Measurements from ENCODE around the gene RTN4IP1.

The RTN4IP1 gene, protein sequence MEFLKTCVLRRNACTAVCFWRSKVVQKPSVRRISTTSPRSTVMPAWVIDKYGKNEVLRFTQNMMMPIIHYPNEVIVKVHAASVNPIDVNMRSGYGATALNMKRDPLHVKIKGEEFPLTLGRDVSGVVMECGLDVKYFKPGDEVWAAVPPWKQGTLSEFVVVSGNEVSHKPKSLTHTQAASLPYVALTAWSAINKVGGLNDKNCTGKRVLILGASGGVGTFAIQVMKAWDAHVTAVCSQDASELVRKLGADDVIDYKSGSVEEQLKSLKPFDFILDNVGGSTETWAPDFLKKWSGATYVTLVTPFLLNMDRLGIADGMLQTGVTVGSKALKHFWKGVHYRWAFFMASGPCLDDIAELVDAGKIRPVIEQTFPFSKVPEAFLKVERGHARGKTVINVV

DNA sequence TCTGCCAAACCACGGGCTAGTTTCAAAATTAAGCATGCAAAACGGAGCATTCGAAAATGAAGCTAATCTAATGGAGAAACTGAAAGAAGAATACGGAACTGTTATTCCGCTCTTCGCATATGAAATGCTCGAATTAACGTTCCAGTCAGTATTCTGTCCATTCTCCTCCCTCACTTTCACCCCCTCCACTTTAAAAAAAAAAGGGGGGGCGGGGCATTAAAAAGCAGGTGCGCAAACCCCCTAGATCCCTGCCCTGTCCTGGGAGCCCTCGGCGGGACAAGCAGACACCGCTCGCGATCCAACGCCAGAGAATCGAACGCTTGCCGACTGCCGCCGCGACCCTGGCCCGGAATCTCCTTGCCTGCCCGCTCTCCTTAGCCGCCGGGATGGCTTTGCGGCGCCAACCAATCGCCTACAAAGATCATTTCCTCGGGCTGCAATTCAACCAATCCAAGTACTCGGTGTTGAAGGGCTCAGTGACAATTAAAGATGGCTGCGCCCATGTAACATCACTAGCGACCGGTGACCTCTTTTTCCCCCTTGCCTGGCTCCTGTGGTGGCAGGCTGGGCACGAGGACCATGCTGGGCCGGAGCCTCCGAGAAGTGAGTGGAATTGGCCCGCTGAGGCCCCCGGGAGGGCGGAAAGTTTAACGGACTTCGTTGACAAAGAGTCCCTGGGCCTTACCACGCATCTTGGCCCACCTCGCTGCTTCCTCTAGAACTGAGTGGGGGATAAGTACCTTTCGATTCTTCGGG, at the start of gene RTN4IP1, which contains the start of gene QRSL1:
Gene RTN4IP1 (minus strand): TSS at position 396 of the 756 bp plus-strand sequence. CDS start 477 bp downstream, outside the sequence.
Gene QRSL1 (plus strand): TSS at position 476 of the 756 bp plus-strand sequence. CDS start 104 bp downstream, at position 580.
- peak; percentile 67 for DNase-seq (ENCODE audit: low read depth)

- no peak for DNase-seq (ENCODE audit: low read depth)
These were observed 48.0 kb upstream of the RTN4IP1 start for GRCh38 chr6:106677282-106677681.

- DNase-seq (ENCODE audit: low read depth), result no peak
These were observed 45.4 kb upstream of the RTN4IP1 start for GRCh38 chr6:106674541-106675229.

- DNase-seq (ENCODE audit: low read depth), result no peak
These were observed 42.4 kb upstream of the RTN4IP1 start for GRCh38 chr6:106671651-106672050.

DNA sequence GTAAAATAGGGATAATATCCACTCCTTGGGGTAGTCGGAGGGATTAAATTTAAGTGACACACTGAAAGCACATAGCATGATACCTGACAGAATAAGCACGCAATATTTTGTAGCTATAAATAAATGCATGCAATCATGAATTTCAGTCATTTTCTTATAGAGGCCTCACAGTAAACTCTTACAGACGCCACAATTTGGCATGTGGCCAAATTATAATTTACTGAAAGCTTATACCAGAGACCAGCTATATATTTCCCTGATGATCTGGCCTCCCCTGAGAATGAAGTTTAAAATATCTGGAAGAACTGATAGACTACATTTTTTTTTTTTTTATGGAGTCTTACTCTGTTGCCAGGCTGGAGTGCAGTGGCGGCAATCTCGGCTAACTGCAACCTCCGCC, 40.9 kb upstream of the RTN4IP1 start:
- no peak for DNase-seq (ENCODE audit: low read depth)

GRCh38 chr6:106667022-106667402, 37.7 kb upstream of the RTN4IP1 start:
- no peak for DNase-seq (ENCODE audit: low read depth)

DNA sequence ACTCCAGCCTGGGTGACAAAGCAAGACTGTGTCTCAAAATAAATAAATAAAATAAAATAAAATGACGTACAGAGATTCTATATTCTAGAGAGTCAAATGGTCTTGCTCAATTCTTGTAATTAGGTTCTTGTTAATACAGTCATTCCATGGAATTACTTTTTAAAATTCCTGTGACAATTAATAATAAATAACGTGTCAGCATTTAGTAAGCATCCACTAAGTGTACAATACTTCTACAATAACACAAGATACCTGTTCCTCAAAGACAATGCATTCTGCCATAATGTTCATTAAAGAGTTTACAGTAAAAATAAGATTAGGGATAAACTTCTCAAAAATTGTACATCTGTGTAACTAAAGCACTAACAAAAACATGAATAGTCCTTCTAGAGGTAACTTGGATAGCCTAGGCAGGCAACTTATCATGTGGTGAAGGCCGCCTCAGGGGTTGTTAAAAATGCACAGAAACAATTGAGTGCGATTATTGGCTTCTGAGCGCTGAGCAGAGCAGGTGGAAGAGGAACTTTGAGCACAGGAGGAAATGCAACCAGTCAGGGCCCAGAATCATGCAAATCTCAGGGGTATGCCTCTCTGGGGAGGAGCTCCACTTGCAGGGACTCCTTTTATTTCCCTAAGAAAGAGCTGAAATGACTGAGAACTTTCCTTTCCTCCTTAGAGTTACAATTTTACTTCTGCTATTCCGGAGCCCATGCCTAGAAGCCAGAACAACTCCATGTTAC, 37.2 kb upstream of the RTN4IP1 start:
- no peak for DNase-seq (ENCODE audit: low read depth)

- no peak for DNase-seq (ENCODE audit: low read depth)
These were observed 33.2 kb upstream of the RTN4IP1 start for GRCh38 chr6:106662458-106662857.

DNA sequence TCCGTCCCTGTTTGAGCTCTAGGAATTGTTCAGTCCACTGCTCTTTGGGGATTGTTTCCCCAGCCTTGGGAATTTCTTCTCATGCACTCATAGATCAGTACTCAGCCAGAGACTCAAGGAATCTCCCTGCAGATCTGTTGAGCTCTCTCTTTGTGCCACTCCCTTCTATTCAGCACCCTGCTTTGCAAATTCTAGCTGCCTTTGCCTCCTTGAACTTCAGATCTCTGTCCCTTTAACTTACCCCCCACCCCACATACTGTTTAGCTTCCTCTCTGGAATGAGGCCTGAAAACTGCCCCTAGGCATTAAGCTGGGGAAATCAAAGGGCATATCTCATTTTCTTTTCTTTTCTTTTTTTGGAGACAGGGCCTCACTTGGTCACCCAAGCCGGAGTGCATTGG, 30.6 kb upstream of the RTN4IP1 start:
- DNase-seq (ENCODE audit: low read depth), result no peak

- no peak for DNase-seq (ENCODE audit: low read depth)
These were observed 29.2 kb upstream of the RTN4IP1 start for GRCh38 chr6:106658469-106658868.

GRCh38 chr6:106648651-106649308, 19.5 kb upstream of the RTN4IP1 start:
- no peak for DNase-seq (ENCODE audit: low read depth)

- DNase-seq (ENCODE audit: low read depth), result no peak
These were observed 13.8 kb upstream of the RTN4IP1 start for GRCh38 chr6:106643061-106643460.

DNA sequence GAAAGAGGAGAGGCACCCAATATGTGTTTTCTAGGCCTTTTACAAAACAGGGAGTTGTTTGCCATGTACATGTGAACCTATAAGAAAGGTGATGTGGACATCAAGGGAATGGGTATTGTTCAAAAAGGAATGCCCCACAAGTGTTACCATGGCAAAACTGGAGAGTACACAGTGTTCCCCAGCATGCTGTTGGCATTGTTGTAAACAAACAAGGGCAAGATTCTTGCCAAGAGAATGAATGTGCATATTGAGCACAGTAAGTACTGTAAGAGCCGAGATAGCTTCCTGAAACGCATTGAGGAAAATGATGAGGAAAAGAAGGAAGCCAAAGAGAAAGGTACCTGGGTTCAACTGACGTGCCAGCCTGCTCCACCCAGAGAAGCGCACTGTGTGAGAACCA, 13.2 kb upstream of the RTN4IP1 start:
- no peak for DNase-seq (ENCODE audit: low read depth)

- no peak for DNase-seq (ENCODE audit: low read depth)
These were observed 10.5 kb upstream of the RTN4IP1 start for GRCh38 chr6:106639812-106640211.

GRCh38 chr6:106637717-106638341, 8.5 kb upstream of the RTN4IP1 start:
- DNase-seq (ENCODE audit: low read depth), result no peak

GRCh38 chr6:106637051-106637716, 7.9 kb upstream of the RTN4IP1 start:
- no peak for DNase-seq (ENCODE audit: low read depth)

GRCh38 chr6:106634565-106634964, 5.3 kb upstream of the RTN4IP1 start:
- no peak for DNase-seq (ENCODE audit: low read depth)

GRCh38 chr6:106631346-106631745, 2.0 kb upstream of the RTN4IP1 start:
- no peak for DNase-seq (ENCODE audit: low read depth)

GRCh38 chr6:106630366-106630765, 1.1 kb upstream of the RTN4IP1 start:
- DNase-seq (ENCODE audit: low read depth), result no peak

GRCh38 chr6:106629859-106630163, 513 bp upstream of the RTN4IP1 start:
- DNase-seq (ENCODE audit: low read depth), result no peak
